ENCODE results near the gene NDUFA11.

The NDUFA11 gene

GRCh38 chr19:5932146-5932545 is 28.6 kb upstream of the NDUFA11 start:
- DNase-seq, result no peak

- DNase-seq, result no peak
Observed at GRCh38 chr19:5931251-5931650, 27.7 kb upstream of the NDUFA11 start.

GRCh38 chr19:5929625-5930024 is 26.0 kb upstream of the NDUFA11 start:
- no peak for DNase-seq

- no peak for DNase-seq
Observed at GRCh38 chr19:5929179-5929578, 25.6 kb upstream of the NDUFA11 start.

- DNase-seq, result no peak
Observed at GRCh38 chr19:5927441-5927821, 23.8 kb upstream of the NDUFA11 start.

GRCh38 chr19:5926641-5927440 is 23.3 kb upstream of the NDUFA11 start:
- no peak for DNase-seq

- DNase-seq, result no peak
Observed at GRCh38 chr19:5925830-5926427, 22.3 kb upstream of the NDUFA11 start.

GRCh38 chr19:5923356-5923755 is 19.8 kb upstream of the NDUFA11 start:
- no peak for DNase-seq

- DNase-seq, result no peak
Observed at GRCh38 chr19:5922161-5922545, 18.6 kb upstream of the NDUFA11 start.

GRCh38 chr19:5921516-5922160 is 18.0 kb upstream of the NDUFA11 start:
- DNase-seq, result no peak

GRCh38 chr19:5918463-5919079 is 15.0 kb upstream of the NDUFA11 start:
- no peak for DNase-seq

- no peak for DNase-seq
Observed at GRCh38 chr19:5917431-5918107, 14.0 kb upstream of the NDUFA11 start.

- DNase-seq, result no peak
Observed at GRCh38 chr19:5916181-5916708, 12.7 kb upstream of the NDUFA11 start.

GRCh38 chr19:5915782-5916165 is 12.2 kb upstream of the NDUFA11 start:
- no peak for DNase-seq

GRCh38 chr19:5914946-5915781 is 11.6 kb upstream of the NDUFA11 start:
- no peak for DNase-seq

GRCh38 chr19:5914358-5914774 is 10.8 kb upstream of the NDUFA11 start:
- no peak for DNase-seq

- no peak for DNase-seq
Observed at GRCh38 chr19:5913739-5914357, 10.3 kb upstream of the NDUFA11 start, which contains the start of gene CAPS. TSS of gene CAPS (plus strand) at chr19:5914254. CDS start at chr19:5914407, 153 bp downstream.

GRCh38 chr19:5911366-5911765 is 7.8 kb upstream of the NDUFA11 start:
- DNase-seq, result no peak

GRCh38 chr19:5910638-5910907 is 7.0 kb upstream of the NDUFA11 start:
- no peak for DNase-seq

- DNase-seq, result no peak
Observed at GRCh38 chr19:5908773-5909442, 5.3 kb upstream of the NDUFA11 start.

- DNase-seq, result no peak
Observed at GRCh38 chr19:5907241-5907640, 3.7 kb upstream of the NDUFA11 start.
